GM12878 (cell line): Measurements from ENCODE around the gene PDCD10. TPM values are rescaled to one million over a fixed set of nuclear protein-coding genes. Genes with fewer than 3 reads are reported as not detected.

Experiments
- ATAC-seq: fragments of 200-7000 bp; cut with Tn5 transposase; 3 replicates; pipeline ENCODE4 v1.9.1; 2020; ENCODE audit warnings: mild to moderate bottlenecking, moderate library complexity
- BruUV-seq: library from RNA; stranded (reverse); fragments of 400-500 nt; replicated peaks from 2 replicates; lab custom pipeline; 2021; lab: Mats Ljungman, UMichigan
- CTCF ChIA-PET: fragments of 300-600 bp; sonication (Branson Sonifier 250); formaldehyde crosslinking; extraction: SDS; loops from one replicate; lab custom pipeline; 2021; ENCODE audit warnings: inconsistent platforms; lab: Yijun Ruan, JAX
- POLR2A ChIA-PET: fragments of 350-600 bp; formaldehyde crosslinking; extraction: SDS; loops from one replicate; lab custom pipeline; 2021; ENCODE audit warnings: inconsistent platforms; lab: Charles Lee
- RAD21 ChIA-PET: fragments of 300-600 bp; sonication (Branson Sonifier 250); formaldehyde crosslinking; loops from one replicate; lab custom pipeline; 2023; ENCODE audit warnings: antibody characterized with exemption; ENCODE audit not compliant: unreplicated experiment; lab: Charles Lee
- SMC1A ChIA-PET: fragments of 300-600 bp; sonication (Branson Sonifier 250); formaldehyde crosslinking; loops from one replicate; lab custom pipeline; 2023; ENCODE audit not compliant: unreplicated experiment, uncharacterized antibody; lab: Charles Lee
- DNase-seq: peaks from one replicate; pipeline ENCODE4 v3.0.0-alpha.2; 2011; ENCODE audit warnings: low read depth, low spot score
- FAIRE-seq: peaks from 3 replicates; lab custom pipeline; 2011; peaks lifted over from hg19 to GRCh38; lab: Jason Lieb, UNC
- H2AFZ ChIP-seq: 2 replicates; pipeline ENCODE4 v1.6.0; 2011; ENCODE audit warnings: low read depth, low read length, control low read depth; ENCODE audit not compliant: control insufficient read depth
- H3K27ac ChIP-seq: 2 replicates; pipeline ENCODE4 v1.5.1; 2011; ENCODE audit warnings: control low read depth; ENCODE audit not compliant: control insufficient read depth, insufficient read depth
- H3K27me3 ChIP-seq, 2 experiments: replicated peaks in 1 of 2; 2 replicates each; pipeline versions ENCODE4 v1.6.0 to v1.6.1; 2011; ENCODE audit warnings: low read length in 1 of 2; ENCODE audit not compliant: control insufficient read depth in 2 of 2, insufficient read depth in 2 of 2
- H3K36me3 ChIP-seq, 2 experiments: 2 replicates each; pipeline ENCODE4 v1.5.1; 2011; ENCODE audit warnings: low read length in 1 of 2; ENCODE audit not compliant: control insufficient read depth in 2 of 2, insufficient read depth in 2 of 2
- H3K4me1 ChIP-seq: 2 replicates; pipeline ENCODE4 v1.6.1; 2011; ENCODE audit warnings: mild to moderate bottlenecking, low read length, moderate library complexity, mixed read lengths; ENCODE audit not compliant: control insufficient read depth, insufficient read depth
- H3K4me2 ChIP-seq: 2 replicates; pipeline ENCODE4 v1.6.0; 2011; ENCODE audit warnings: control low read depth; ENCODE audit not compliant: control insufficient read depth, insufficient read depth
- H3K4me3 ChIP-seq: fragments of 200-600 bp; sonication (generic); 2 replicates; pipeline ENCODE4 v1.5.1; 2016
- H3K79me2 ChIP-seq: 2 replicates; pipeline ENCODE4 v1.6.0; 2011; ENCODE audit warnings: low read length; ENCODE audit not compliant: control insufficient read depth, insufficient read depth
- H3K9ac ChIP-seq: 2 replicates; pipeline ENCODE4 v1.8.0; 2011; ENCODE audit warnings: low read length, control low read depth, mixed read lengths; ENCODE audit not compliant: control insufficient read depth, insufficient read depth
- H3K9me3 ChIP-seq: replicated peaks from 3 replicates; pipeline ENCODE4 v1.5.1; 2011; ENCODE audit warnings: mild to moderate bottlenecking, low read length; ENCODE audit not compliant: control insufficient read depth, insufficient read depth
- H4K20me1 ChIP-seq: 2 replicates; pipeline ENCODE4 v1.6.0; 2011; ENCODE audit not compliant: control insufficient read depth, insufficient read depth
- BCL3 ChIP-seq: IDR thresholded peaks from 2 replicates; pipeline ENCODE4 v1.6.1; 2011; ENCODE audit warnings: borderline replicate concordance, low read depth, mild to moderate bottlenecking, moderate library complexity, low read length; ENCODE audit not compliant: insufficient read depth, poor library complexity, severe bottlenecking
- BRCA1 ChIP-seq: IDR thresholded peaks from 2 replicates; pipeline ENCODE4 v1.6.1; 2011; ENCODE audit warnings: low read depth, low read length, improper control_type of control experiment
- CREM ChIP-seq: IDR thresholded peaks from 2 replicates; pipeline ENCODE4 v1.6.1; 2014; ENCODE audit warnings: antibody characterized with exemption, low read depth
- MXI1 ChIP-seq: fragments of 150-350 bp; IDR thresholded peaks from 2 replicates; pipeline ENCODE4 v1.6.1; 2011; ENCODE audit warnings: low read depth, mild to moderate bottlenecking, inconsistent platforms, low read length, improper control_type of control experiment
- RFX5 ChIP-seq: IDR thresholded peaks from 2 replicates; pipeline ENCODE4 v1.6.1; 2011; ENCODE audit warnings: low read depth, low read length, improper control_type of control experiment
- SIN3A ChIP-seq: IDR thresholded peaks from 2 replicates; pipeline ENCODE4 v1.6.1; 2012; ENCODE audit warnings: low read depth, low read length, improper control_type of control experiment
- SMC3 ChIP-seq: IDR thresholded peaks from 2 replicates; pipeline ENCODE4 v1.6.1; 2011; ENCODE audit warnings: low read length, improper control_type of control experiment, borderline replicate concordance
- STAT1 ChIP-seq: fragments of 450-650 bp; conservative IDR thresholded peaks from 2 replicates; pipeline ENCODE4 v1.6.1; 2014; ENCODE audit warnings: antibody characterized with exemption, mild to moderate bottlenecking
- WGBS: methylation state at CpG from one replicate; pipeline ENCODE4 v1.1.6; 2016; ENCODE audit warnings: low lambda C conversion rate; ENCODE audit not compliant: insufficient replicate concordance, insufficient coverage; ENCODE audit errors: missing lambda C conversion rate; 5-methylcytosine and 5-hydroxymethylcytosine counted together
- in situ Hi-C: fragments of 300-500 bp; cut with MboI; formaldehyde crosslinking; loops from 9 replicates; pipeline ENCODE4 v1.14.3; 2018; ENCODE audit warnings: mixed read lengths
- intact Hi-C: fragments of 100-400 bp; cut with micrococcal nuclease; formaldehyde crosslinking; loops from one replicate; pipeline ENCODE4 v1.14.2; 2022; ENCODE audit not compliant: unreplicated experiment
- polyA plus RNA-seq, 11 experiments: library from polyadenylated mRNA; depleted of rRNA in 4 of 11; unstranded in 6 of 11; stranded (reverse) in 5 of 11; fragments of >200 nt; fragmentation: Nextera tagmentation in 4 of 11; fragmentation: Illumina TruSeq in 1 of 11; extraction: Ambion mirVana in 4 of 11; extraction: Trizol in 1 of 11; gene quantifications; 1 replicate in 1 of 11; 2 replicates in 10 of 11; pipeline versions ENCODE4 v1.2.1 to v1.2.3, GENCODE V29; 2011 to 2016; ENCODE audit warnings: inconsistent platforms in 2 of 11, missing spikeins in 2 of 11, low read depth in 1 of 11
- total RNA-seq, 4 experiments: library from RNA; depleted of rRNA in 3 of 4; stranded (reverse); fragments of >200 nt in 3 of 4; fragmentation: Illumina TruSeq in 1 of 4; extraction: Trizol in 1 of 4; gene quantifications; 2 replicates each; pipeline versions ENCODE4 v1.2.1 to v1.2.3, GENCODE V29; 2013 to 2021
- TF ChIP-seq, protein P1 (sequence below): fragments of 450-650 bp; IDR thresholded peaks from 2 replicates; pipeline ENCODE4 v1.6.1; 2017; ENCODE audit warnings: antibody characterized with exemption, mild to moderate bottlenecking, moderate library complexity

The PDCD10 gene
- total and polyA plus RNA-seq, 10 of the 15 experiments (the other 5 are each of a cell fraction or from before 2014, with no cell fraction given), result 64.1 to 247 (median 125) TPM

DNA sequence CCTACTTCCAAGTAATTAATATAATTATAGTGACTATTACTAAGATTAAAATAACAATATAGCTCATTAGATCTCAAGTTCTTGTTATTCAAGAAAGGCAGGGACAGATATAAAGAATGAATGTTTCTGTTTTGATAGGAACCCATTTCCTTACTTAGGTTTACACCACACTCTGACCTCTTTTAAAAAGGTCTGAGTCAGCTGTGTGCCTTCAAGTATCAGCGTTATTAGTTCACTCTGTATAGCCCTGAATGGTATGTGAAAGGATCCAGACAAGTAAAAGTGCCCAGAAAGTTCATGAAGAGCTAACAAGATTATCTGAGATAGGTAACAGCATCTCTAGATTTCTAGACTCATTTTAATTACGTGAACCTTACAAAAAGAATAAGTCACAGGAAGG lies 28.9 kb downstream of the PDCD10 start (continued):
- no peak for TF ChIP-seq RFX5
- TF ChIP-seq, protein P1, sequence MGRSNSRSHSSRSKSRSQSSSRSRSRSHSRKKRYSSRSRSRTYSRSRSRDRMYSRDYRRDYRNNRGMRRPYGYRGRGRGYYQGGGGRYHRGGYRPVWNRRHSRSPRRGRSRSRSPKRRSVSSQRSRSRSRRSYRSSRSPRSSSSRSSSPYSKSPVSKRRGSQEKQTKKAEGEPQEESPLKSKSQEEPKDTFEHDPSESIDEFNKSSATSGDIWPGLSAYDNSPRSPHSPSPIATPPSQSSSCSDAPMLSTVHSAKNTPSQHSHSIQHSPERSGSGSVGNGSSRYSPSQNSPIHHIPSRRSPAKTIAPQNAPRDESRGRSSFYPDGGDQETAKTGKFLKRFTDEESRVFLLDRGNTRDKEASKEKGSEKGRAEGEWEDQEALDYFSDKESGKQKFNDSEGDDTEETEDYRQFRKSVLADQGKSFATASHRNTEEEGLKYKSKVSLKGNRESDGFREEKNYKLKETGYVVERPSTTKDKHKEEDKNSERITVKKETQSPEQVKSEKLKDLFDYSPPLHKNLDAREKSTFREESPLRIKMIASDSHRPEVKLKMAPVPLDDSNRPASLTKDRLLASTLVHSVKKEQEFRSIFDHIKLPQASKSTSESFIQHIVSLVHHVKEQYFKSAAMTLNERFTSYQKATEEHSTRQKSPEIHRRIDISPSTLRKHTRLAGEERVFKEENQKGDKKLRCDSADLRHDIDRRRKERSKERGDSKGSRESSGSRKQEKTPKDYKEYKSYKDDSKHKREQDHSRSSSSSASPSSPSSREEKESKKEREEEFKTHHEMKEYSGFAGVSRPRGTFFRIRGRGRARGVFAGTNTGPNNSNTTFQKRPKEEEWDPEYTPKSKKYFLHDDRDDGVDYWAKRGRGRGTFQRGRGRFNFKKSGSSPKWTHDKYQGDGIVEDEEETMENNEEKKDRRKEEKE, result no peak

- ChIA-PET SMC1A (interaction anchor here (0.6 to 1.0 kb wide), 2 partner anchors 36 to 154 kb away, joined by 3 read pairs; no protein-coding TSS in a partner anchor), CTCF (interaction anchor here (1.1 to 1.2 kb wide), 2 partner anchors 16 to 41 kb away, joined by 3 read pairs; no protein-coding TSS in a partner anchor), RAD21 (no interaction called here), POLR2A (no interaction called here)
- FAIRE-seq (no peak), DNase-seq (no peak), ATAC-seq (no peak)
- H3K9me3 ChIP-seq, result no peaks in the 10 kb centered on the region
- H3K27me3 ChIP-seq, result no peaks in the 10 kb centered on the region
- no peaks in the 10 kb centered on the region for H3K79me2 ChIP-seq
- H3K36me3 ChIP-seq, result peaks cover 0 to 2% of the 10 kb centered on the region in 2 experiments; a peak in 3 of 4 replicates
- no peak overlapping the region for H2AFZ ChIP-seq
- H3K9ac ChIP-seq, result no peak overlapping the region
- no TSS peak for BruUV-seq
- intact Hi-C loops, result no loop called here
- H3K4me2 ChIP-seq, result no peak overlapping the region
- H4K20me1 ChIP-seq, result no peaks in the 10 kb centered on the region
- H3K4me3 ChIP-seq, result no peak overlapping the region
- no peak overlapping the region for H3K27ac ChIP-seq
- no peaks in the 10 kb centered on the region for H3K4me1 ChIP-seq
- TF ChIP-seq CREM (no peak), SIN3A (no peak), STAT1 (no peak), BCL3 (no peak), SMC3 (no peak), BRCA1 (no peak), MXI1 (no peak)
- in situ Hi-C loops, result no loop called here
- 100% methylated on average over 2 of the region's 2 CpGs for WGBS
Observed at GRCh38 chr3:167700926-167701325, 33.8 kb downstream of the PDCD10 start.
